GM15510 (cell line): ENCODE data around the gene ENTPD8.

Experiments
- POLR2A ChIP-seq: IDR thresholded peaks from 3 replicates; pipeline ENCODE4 v1.6.1; 2011; ENCODE audit warnings: borderline replicate concordance; ENCODE audit not compliant: insufficient read length; ENCODE audit errors: extremely low read depth

The ENTPD8 gene

DNA sequence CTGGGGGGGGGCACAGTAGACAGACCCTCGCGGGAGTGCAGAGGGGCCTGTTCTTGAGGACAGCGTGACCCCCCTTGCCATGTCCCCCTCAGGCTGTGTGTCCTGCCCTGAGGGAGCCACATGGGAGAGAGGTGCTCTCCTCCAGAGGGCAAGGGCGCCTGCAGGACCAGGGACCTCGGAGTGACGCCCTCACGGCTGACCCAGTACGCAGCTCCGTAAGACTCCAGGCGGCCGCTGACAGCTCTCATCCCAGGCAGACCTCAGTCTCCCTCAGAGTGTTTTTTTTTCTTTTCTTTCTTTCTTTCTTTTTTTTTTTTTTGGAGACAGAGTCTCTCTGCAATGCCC, 45.5 kb downstream of the ENTPD8 start:
- no peak for TF ChIP-seq POLR2A

- no peak for TF ChIP-seq POLR2A
Observed at GRCh38 chr9:137394866-137395665, 46.1 kb downstream of the ENTPD8 start.

DNA sequence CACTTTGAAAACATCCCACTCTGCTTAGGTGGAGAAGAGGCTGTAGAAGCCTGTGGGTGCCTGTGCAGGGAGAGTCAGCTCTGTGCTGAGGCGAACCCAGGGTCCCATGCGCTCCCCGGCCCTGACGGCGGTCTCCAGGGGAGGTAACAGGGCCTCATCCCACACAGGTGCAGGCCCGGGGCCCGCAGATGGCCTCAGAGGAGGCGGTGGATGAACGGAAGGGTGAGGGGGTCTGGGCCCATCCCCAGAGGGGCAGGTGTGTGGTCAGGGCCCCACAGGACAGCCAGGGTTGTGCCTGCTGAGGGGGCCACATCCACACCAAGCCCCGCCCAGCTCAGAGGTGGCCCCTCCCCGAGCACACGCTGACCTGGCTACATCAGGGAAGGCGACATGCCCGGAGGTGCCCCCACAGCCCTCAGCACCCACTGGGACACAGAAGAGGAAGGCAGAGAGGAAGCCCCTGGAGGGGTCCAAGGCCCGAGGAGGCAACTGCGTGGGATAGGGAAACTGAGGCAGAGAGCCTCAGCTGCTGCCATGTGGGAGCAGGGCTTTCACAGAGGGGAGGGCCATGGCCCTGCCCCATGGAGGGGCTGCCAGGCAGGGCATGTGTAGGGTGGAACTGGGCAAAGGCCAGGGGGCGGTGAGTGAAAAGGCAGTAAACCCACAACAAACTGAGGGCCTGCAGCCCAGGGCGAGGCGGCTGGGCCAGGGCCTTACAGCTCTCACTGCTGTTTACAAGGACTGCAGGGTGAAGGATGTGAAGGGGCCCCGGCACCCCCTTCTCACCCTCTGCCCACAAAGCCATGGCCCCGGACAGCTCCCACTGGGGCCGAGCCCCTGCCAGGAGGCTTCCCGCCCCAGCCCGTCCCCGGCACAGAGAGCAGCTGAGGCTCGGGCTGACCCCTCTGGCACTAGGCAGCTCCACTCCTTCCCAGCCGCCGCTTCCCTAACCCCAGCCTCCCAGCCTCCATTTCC, 47.7 kb downstream of the ENTPD8 start:
- TF ChIP-seq POLR2A, result no peak

DNA sequence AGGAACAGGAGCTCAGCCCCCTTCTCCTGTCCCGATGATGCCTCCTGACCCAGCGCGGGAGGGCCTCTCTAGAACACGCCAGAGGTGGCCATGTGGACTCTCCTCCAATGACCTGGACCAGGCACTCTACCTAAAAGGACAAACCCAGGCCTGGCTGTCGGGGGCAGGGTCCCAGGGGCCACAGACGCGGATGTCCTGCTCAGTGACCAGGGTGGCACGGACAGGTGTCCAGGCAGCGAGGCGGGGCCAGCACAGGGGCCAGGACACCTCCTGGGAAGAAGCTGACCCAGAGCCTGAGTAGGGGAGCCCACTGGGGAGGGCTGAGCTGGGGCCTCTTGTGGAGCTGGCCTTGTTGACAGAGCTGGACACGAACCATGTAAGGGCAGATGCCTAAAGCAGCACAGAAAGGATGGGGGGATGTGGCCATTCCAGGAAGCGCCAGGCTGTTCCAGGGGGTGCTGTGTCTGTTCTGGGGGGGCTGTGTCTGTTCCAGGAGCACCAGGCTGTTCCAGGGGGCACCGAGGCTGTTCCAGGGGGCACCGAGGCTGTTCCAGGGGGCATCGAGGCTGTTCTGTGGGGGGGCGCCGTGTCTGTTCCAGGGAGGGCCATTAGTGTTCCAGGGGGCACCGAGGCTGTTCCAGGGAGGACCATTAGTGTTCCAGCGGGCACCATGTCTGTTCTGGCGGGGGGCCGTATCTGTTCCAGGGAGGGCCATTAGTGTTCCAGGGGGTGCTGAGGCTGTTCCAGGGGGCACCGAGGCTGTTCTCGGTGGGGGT, 48.7 kb downstream of the ENTPD8 start:
- TF ChIP-seq POLR2A, result no peak

- TF ChIP-seq POLR2A, result no peak
Observed at GRCh38 chr9:137391411-137391754, 49.8 kb downstream of the ENTPD8 start.

DNA sequence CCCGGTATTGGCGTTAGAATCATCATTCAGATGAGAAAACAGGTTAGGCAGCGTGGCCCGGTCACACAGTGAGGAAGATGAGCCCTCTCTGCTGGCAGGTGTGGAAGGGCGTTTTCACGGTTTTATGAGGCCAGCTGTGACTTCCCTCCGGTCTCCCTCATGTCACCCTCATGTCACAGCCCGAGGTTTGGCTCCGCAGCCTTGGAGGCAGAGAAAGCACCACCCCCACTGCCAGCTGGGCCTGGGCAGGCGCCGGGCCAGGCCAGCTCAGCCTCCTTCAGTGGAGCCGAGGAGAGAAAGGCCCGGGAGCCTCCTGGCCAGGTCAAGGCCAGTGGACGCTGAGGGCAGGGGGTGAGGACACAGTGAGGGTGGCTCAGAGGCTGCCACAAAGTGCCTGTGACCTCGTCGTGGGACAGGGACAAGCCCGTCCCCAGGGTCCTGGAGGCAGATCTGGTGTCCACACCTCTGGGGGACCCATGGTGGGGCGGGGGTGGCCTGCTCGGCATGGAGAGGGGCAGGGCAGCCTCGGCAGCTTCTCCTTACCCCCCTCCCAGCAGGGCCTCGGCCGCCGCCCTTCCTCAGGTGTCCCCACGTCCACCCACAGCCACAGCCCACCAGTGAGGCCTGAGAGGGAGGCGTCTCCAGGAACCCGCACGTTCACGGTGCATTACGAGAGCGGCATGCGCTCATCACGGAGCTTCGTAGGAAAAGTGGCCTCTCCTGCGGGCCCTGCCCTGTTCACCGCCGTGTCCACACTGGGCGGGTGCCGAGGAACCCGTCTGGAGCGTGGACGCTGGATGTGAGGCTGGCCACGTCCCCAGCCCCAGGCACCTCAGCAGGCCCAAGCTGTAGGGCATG, 50.4 kb downstream of the ENTPD8 start:
- no peak for TF ChIP-seq POLR2A

DNA sequence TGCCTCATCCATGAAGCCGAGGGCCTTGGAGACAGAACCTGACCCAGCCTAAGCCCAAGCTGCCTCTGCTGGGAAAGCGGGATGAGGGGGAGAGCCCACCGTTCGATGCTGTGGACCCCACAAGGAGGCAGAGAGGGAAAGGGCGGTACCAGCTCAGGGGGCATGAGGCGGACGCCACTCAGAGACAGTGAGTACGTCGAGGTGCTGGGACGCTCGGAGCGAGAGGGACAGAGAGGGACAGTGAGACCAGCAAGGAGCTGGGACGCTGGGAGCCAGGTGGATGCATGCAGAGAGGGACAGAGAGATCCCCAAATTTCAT, 51.8 kb downstream of the ENTPD8 start:
- TF ChIP-seq POLR2A, result no peak

GRCh38 chr9:137388589-137389427, 52.3 kb downstream of the ENTPD8 start:
- no peak for TF ChIP-seq POLR2A

- no peak for TF ChIP-seq POLR2A
Observed at GRCh38 chr9:137387891-137388560, 53.1 kb downstream of the ENTPD8 start.

DNA sequence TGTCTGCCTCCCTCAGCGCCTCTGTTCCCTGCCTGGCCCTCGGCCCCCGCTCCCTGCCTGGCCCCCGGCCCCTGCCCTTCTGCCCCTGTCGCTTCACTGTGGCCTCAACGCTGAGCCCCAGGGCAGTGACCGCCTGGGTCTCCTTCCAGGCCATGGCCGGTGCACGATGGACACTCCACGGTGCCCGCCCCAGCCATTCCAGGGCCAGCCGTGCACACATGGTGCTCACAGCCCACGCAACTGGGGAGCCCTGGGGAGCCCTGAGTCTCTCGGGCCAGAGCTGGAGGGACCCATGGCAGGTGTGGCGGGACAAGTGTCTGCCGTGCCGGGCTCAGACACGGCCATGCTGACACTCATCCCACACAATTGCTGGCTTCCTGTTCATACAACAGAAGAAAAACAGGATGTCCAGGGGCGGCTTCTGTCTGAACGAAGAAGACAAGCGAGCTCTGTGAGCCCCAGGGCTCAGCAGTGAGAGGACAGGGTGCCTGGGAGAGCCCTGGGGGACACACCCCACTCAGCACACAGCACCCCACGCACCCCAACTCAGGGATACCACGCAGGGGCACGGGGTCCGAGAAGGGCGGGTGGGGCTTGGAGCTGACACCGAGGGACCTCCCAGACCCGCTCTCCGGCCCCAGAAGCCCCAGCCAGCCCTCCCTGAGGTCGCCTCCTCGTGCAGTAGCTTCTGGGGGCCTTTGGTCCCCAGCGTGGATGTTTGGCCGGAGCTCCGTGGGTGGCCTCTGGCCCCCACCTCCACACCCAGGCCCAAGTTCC, 53.9 kb downstream of the ENTPD8 start:
- TF ChIP-seq POLR2A, result no peak

GRCh38 chr9:137385061-137385655, 56.0 kb downstream of the ENTPD8 start:
- TF ChIP-seq POLR2A, result no peak
